Measurements from ENCODE around the gene ELMO3.

GRCh38 chr16:67212766-67213165, 13.8 kb downstream of the ELMO3 start:
- TF ChIP-seq, protein P1, sequence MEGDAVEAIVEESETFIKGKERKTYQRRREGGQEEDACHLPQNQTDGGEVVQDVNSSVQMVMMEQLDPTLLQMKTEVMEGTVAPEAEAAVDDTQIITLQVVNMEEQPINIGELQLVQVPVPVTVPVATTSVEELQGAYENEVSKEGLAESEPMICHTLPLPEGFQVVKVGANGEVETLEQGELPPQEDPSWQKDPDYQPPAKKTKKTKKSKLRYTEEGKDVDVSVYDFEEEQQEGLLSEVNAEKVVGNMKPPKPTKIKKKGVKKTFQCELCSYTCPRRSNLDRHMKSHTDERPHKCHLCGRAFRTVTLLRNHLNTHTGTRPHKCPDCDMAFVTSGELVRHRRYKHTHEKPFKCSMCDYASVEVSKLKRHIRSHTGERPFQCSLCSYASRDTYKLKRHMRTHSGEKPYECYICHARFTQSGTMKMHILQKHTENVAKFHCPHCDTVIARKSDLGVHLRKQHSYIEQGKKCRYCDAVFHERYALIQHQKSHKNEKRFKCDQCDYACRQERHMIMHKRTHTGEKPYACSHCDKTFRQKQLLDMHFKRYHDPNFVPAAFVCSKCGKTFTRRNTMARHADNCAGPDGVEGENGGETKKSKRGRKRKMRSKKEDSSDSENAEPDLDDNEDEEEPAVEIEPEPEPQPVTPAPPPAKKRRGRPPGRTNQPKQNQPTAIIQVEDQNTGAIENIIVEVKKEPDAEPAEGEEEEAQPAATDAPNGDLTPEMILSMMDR (IDR thresholded peaks at IDR 0.05): no peak
- TF ChIP-seq POLR2A (IDR thresholded peaks at IDR 0.05): no peak

All from esophagus squamous epithelium (tissue), 4 donors.